HAP-1 (cell line): ENCODE measurements around the gene CCNT2.
"Not testable (repeated sequence)": the region's sequence is repeated elsewhere in the genome, so short reads cannot be mapped to it uniquely, and the experiment has no call there.

ENCODE experiments used
- DNase-seq, 2 experiments: peaks; one replicate each; pipeline ENCODE4 v3.0.0-alpha.2; 2016 to 2020; ENCODE audit warnings: low spot score in 2 of 2
- H3K27me3 ChIP-seq: fragments of 250-450 bp; sonication (Bioruptor Pico); 2 replicates; pipeline ENCODE4 v1.5.1; 2020; ENCODE audit warnings: low read depth, mild to moderate bottlenecking, moderate library complexity
- H3K36me3 ChIP-seq: fragments of 250-450 bp; sonication (Bioruptor Pico); replicated peaks from 2 replicates; pipeline ENCODE4 v1.5.1; 2020; ENCODE audit warnings: mild to moderate bottlenecking
- H3K4me1 ChIP-seq: fragments of 250-450 bp; sonication (Bioruptor Pico); 2 replicates; pipeline ENCODE4 v1.5.1; 2020; ENCODE audit warnings: mild to moderate bottlenecking
- H3K4me3 ChIP-seq: fragments of 250-450 bp; sonication (Bioruptor Pico); 2 replicates; pipeline ENCODE4 v1.5.1; 2020; ENCODE audit warnings: mild to moderate bottlenecking, moderate library complexity
- H3K9me3 ChIP-seq: fragments of 250-450 bp; sonication (Bioruptor Pico); 2 replicates; pipeline ENCODE4 v1.5.1; 2020; ENCODE audit warnings: mild to moderate bottlenecking, moderate library complexity
- in situ Hi-C: fragments of 300-500 bp; cut with MboI; formaldehyde crosslinking; loops from 3 replicates; pipeline ENCODE4 v1.14.3; 2020; ENCODE audit warnings: low sequenced_read_pairs, inconsistent platforms, mixed read lengths

Gene CCNT2

GRCh38 chr2:134906726-134907125 lies 11.9 kb upstream of the CCNT2 start:
- Histone ChIP-seq H3K27me3 (no peaks in the 10 kb centered on the region), H3K4me1 (no peaks in the 10 kb centered on the region), H3K36me3 (no peaks in the 10 kb centered on the region), H3K9me3 (no peaks in the 10 kb centered on the region), H3K4me3 (no peak overlapping the region)
- no peak for DNase-seq
- in situ Hi-C loops = no loop called here

DNA sequence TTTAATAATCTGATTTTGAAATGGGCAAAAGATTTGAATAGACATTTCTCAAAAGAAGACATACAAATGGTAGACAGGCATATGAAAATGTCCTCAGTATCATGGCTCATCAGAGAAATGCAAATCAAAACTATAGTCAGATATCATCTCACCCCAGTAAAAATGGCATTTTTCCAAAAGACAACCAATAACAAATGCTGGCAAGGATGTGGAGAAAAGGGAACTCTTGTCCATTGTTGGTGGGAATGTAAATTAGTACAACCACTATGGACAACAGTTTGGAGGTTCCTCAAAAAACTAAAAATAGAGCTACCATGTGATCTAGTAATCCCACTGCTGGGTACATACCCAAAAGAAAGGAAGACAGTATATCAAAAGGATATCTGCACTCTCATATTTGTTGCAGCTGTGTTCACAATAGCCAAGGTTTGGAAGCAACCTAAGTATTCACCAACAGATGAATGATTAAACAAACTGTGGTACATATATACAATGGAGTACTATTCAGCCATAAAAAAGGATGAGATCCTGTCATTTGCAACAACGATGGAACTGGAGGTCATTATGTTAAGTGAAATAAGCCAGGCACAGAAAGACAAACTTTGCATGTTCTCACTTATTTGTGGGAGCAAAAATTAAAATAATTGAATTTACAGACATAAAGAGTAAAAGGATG lies 11.0 kb upstream of the CCNT2 start:
- in situ Hi-C loops, H3K9me3 ChIP-seq, H3K4me3 ChIP-seq, H3K27me3 ChIP-seq, H3K4me1 ChIP-seq, H3K36me3 ChIP-seq, DNase-seq: not testable (repeated sequence)

GRCh38 chr2:134910763-134911399 lies 7.7 kb upstream of the CCNT2 start:
- no peaks in the 10 kb centered on the region for H3K36me3 ChIP-seq
- H3K4me1 ChIP-seq = no peaks in the 10 kb centered on the region
- no peaks in the 10 kb centered on the region for H3K9me3 ChIP-seq
- in situ Hi-C loops = no loop called here
- DNase-seq = no peak
- no peaks in the 10 kb centered on the region for H3K27me3 ChIP-seq
- H3K4me3 ChIP-seq = no peak overlapping the region

DNA sequence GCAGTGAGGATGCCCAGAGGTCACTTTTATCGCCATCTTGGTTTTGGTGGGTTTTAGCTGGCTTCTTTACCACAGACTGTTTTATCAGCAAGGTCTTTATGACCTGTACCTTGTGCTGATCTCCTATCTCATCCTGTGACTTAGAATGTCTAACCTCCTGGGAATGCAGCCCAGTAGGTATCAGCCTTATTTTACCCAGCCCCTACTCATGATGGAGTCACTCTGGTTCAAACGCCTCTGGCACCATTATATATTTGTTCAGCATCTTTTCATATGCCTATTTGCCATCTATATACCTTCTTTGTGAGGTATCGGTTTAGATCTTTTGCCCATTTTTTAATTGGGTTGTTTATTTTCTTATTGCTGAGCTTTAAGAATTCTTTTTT lies 7.2 kb upstream of the CCNT2 start:
- in situ Hi-C loops = no loop called here
- Histone ChIP-seq H3K27me3 (no peaks in the 10 kb centered on the region), H3K4me1 (no peaks in the 10 kb centered on the region), H3K9me3 (no peaks in the 10 kb centered on the region), H3K36me3 (no peaks in the 10 kb centered on the region), H3K4me3 (no peak overlapping the region)
- no peak for DNase-seq

DNA sequence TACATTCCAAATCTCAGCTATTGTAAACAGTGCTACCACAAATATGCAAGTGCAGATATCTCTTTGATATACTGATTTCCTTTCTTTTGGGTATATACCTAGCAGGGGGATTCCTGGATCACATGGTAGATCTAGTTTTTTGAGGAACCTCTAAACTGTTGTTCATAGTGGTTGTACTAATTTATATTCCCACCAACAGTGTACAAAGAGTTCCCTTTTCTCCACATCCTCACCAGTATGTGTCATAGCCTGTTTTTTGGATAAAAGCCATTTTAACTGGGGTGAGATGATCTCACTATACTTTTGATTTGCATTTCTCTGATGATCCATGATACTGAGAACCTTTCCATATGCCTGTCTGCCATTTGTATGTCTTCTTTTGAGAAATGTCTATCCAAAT lies 6.3 kb upstream of the CCNT2 start:
- H3K36me3 ChIP-seq = no peaks in the 10 kb centered on the region
- H3K4me3 ChIP-seq = no peak overlapping the region
- no peaks in the 10 kb centered on the region for H3K9me3 ChIP-seq
- in situ Hi-C loops = no loop called here
- peaks cover 3% of the 10 kb centered on the region for H3K4me1 ChIP-seq
- no peaks in the 10 kb centered on the region for H3K27me3 ChIP-seq
- DNase-seq = no peak

- no peaks in the 10 kb centered on the region for H3K9me3 ChIP-seq
- in situ Hi-C loops = no loop called here
- H3K36me3 ChIP-seq = no peaks in the 10 kb centered on the region
- peaks cover 13% of the 10 kb centered on the region for H3K4me1 ChIP-seq
- peak in 1 of 2 experiments; percentile 9 for DNase-seq
- H3K4me3 ChIP-seq = peak overlapping the region; percentile 94
- H3K27me3 ChIP-seq = no peaks in the 10 kb centered on the region
Observed at GRCh38 chr2:134917360-134917865, 1.2 kb upstream of the CCNT2 start.

DNA sequence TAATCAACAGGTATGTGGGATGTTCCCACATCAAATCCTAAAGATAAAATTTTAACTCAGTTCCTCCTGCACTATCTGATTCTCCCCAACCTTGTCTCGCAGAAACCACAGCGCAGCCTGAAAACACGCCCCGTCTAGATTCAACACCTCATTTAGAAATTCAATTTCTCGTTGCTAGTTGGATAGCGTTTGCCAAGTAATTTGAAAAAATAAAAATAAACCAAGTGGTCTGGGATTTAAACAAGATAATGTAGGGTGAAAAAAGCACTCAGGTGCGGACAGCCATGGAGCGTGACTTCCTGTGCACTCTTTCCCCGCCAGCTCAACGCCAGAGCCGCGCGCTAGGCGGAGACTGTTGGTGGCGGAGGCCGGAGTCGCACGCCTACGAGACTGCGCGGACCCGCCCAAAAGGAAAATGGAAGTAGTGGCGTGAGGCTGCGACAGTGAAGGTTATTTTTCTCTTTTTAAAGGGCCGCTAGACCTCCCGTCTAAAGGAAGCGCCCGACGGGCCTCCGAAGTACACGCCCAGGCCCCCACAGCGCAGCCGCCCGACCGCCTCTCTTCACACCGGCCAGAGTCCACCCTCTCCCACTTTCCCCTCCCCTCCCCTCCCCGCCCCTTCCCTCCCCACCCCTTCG lies 615 bp upstream of the CCNT2 start:
- in situ Hi-C loops = no loop called here
- no peaks in the 10 kb centered on the region for H3K27me3 ChIP-seq
- no peaks in the 10 kb centered on the region for H3K36me3 ChIP-seq
- H3K4me3 ChIP-seq = peak overlapping the region; percentile 94
- peak in 1 of 2 experiments; percentile 93 for DNase-seq
- H3K4me1 ChIP-seq = peaks cover 17% of the 10 kb centered on the region
- H3K9me3 ChIP-seq = no peaks in the 10 kb centered on the region

DNA sequence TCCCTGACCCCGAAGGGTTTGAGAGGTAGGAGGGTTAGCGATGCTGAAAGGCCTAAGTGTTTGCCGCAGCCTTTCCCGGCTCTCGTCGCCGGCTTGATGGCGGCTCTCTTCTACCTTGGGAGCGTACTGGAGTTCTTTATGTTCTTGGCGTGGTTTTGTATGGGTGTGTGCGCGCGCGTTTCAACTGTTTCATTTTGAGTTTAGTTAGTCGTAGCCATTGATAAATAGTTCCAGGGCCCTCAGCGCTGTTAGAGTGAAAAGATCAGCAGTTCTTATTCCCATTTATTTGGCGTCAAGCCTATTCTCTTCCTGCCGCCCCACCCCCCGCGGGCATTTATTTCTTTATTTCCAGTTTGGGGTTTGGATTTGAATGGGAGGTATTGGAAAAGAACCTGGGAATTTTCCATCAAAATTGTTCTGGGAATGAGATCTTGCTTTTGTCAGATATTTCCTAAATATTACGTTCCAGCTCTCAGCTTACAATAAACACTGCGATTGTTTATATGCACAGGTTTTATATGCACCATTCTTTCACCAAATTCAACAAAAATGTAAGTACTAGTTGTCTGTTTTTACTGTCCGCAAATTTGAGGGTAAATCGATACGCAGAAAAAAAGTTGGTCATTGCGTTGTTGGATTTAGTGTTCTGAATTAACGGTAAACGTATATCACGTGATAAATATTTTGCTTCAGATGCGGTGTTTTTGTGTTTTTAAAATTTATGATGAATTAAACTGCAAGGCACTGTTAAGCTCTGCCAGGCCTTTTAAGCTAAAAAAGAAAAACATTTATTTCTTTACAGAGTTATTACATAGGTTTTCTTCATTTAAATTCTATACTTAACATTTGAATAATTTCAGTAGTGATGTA lies 954 bp downstream of the CCNT2 start:
- no peaks in the 10 kb centered on the region for H3K9me3 ChIP-seq
- in situ Hi-C loops = no loop called here
- H3K4me1 ChIP-seq = peaks cover 22% of the 10 kb centered on the region
- H3K36me3 ChIP-seq = no peaks in the 10 kb centered on the region
- DNase-seq = peak; percentile 61 to 67
- H3K27me3 ChIP-seq = no peaks in the 10 kb centered on the region
- H3K4me3 ChIP-seq = peak overlapping the region; percentile 94

GRCh38 chr2:134924912-134925311 lies 6.3 kb downstream of the CCNT2 start:
- H3K4me1 ChIP-seq = peaks cover 17% of the 10 kb centered on the region
- DNase-seq = no peak
- in situ Hi-C loops = no loop called here
- no peaks in the 10 kb centered on the region for H3K9me3 ChIP-seq
- H3K4me3 ChIP-seq = no peak overlapping the region
- no peaks in the 10 kb centered on the region for H3K27me3 ChIP-seq
- H3K36me3 ChIP-seq = peaks cover 5% of the 10 kb centered on the region; the same call in 1 of the 2 replicates

- no peaks in the 10 kb centered on the region for H3K27me3 ChIP-seq
- H3K36me3 ChIP-seq = peaks cover 5% of the 10 kb centered on the region; the same call in 1 of the 2 replicates
- in situ Hi-C loops = no loop called here
- H3K4me3 ChIP-seq = no peak overlapping the region
- no peak for DNase-seq
- H3K4me1 ChIP-seq = peaks cover 11% of the 10 kb centered on the region
- no peaks in the 10 kb centered on the region for H3K9me3 ChIP-seq
Observed at GRCh38 chr2:134926231-134926931, 7.8 kb downstream of the CCNT2 start.

GRCh38 chr2:134927195-134927594 lies 8.6 kb downstream of the CCNT2 start:
- DNase-seq = no peak
- H3K4me1 ChIP-seq = peaks cover 11% of the 10 kb centered on the region
- H3K9me3 ChIP-seq = no peaks in the 10 kb centered on the region
- no peak overlapping the region for H3K4me3 ChIP-seq
- peaks cover 5% of the 10 kb centered on the region; the same call in 1 of the 2 replicates for H3K36me3 ChIP-seq
- in situ Hi-C loops = no loop called here
- no peaks in the 10 kb centered on the region for H3K27me3 ChIP-seq

GRCh38 chr2:134932864-134933526 lies 14.4 kb downstream of the CCNT2 start:
- Histone ChIP-seq H3K4me3 (no peak overlapping the region), H3K4me1 (peaks cover 9% of the 10 kb centered on the region), H3K9me3 (no peaks in the 10 kb centered on the region), H3K36me3 (peaks cover 15% of the 10 kb centered on the region), H3K27me3 (no peaks in the 10 kb centered on the region)
- no peak for DNase-seq
- in situ Hi-C loops = no loop called here

DNA sequence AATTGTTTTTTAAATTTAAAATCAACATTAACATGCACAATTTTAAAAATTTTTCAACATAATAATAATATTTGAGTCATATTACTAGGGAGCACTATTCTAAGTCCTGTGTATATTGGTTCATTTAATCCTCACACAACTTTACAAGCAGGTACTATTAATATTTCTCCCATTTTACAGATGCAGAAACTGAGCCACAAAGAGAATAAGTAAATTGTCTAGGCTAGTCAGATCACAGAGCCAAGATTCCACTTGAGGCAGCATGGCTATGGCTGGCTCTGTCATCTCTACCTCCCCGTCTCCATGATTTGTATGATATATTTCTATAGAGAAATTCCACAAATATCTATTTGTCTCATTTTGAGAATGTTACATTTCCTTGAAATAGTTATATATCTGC lies 15.1 kb downstream of the CCNT2 start:
- H3K4me1 ChIP-seq = peaks cover 9% of the 10 kb centered on the region
- peaks cover 23% of the 10 kb centered on the region for H3K36me3 ChIP-seq
- DNase-seq = no peak
- H3K4me3 ChIP-seq = no peak overlapping the region
- in situ Hi-C loops = no loop called here
- H3K9me3 ChIP-seq = no peaks in the 10 kb centered on the region
- H3K27me3 ChIP-seq = no peaks in the 10 kb centered on the region
